Cardiac septum (tissue), 1 donor: Measurements from ENCODE around the gene DACT3. TPM values are rescaled to one million over a fixed set of nuclear protein-coding genes. Genes with fewer than 3 reads are reported as not detected.

Experiments
- DNase-seq: peaks from one replicate; pipeline ENCODE4 v3.0.0-alpha.2; 2020; ENCODE audit warnings: low spot score
- intact Hi-C: fragments of 100-400 bp; cut with DNase I; formaldehyde crosslinking; loops from one replicate; pipeline ENCODE4 v1.14.0; 2022
- microRNA-seq: library from miRNA; unstranded; fragments of <30 nt; microRNA quantifications from one replicate; pipeline ENCODE4 v1.2.0, GENCODE V29; 2020
- total RNA-seq: library from RNA; stranded (reverse); fragmentation: NEBNext Ultra II Directional; extraction: Animal tissue kit (Norgen Biotek cat#: 25700); gene quantifications from one replicate; pipeline ENCODE4 v1.2.1, GENCODE V29; 2021
- donor health status: DM: no; HTN: no; CAD: no.

The DACT3 gene
- total RNA-seq, 1 donor from 2014 or later: 23.8 TPM

DNA sequence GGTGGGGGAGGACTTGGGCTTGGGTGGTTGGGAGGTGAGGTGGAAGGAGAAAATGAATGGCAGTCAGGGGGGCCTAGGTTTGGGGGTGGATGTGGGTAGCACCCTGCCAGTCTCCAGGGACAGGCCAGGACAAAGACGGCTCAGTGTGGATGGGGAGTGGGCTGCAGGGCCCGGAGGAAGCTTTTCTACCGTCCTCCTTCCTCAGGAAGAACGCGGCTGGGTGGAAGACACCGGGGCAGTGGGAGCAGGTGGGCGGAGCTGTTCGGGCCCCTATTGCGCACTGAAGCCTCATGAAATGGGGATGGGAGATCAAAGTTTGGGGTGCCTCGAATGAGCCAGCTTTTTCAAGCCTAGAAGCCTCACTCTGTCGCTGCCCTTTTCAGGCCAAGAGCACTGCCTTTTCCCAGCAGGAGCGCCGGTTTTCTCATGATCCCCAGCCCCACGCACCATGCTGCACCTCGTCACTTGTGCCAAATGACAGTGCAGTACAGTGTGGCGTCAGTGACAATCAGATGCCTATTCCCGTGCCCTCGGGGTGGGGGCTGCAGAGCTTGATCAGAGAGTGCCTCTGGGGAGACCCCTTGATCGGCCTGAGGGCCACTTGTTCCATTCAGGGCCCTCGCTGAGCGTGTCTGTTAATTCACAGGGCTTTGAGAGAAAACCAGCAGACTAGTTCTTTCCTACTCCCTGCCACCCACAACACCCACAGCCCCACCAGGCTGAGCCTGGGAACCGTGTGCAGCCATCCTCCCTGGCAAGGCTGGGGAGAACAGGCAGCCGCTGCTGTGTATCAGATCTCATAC, 58.4 kb downstream of the DACT3 start:
- intact Hi-C loops: no loop called here
- DNase-seq: no peak

DNA sequence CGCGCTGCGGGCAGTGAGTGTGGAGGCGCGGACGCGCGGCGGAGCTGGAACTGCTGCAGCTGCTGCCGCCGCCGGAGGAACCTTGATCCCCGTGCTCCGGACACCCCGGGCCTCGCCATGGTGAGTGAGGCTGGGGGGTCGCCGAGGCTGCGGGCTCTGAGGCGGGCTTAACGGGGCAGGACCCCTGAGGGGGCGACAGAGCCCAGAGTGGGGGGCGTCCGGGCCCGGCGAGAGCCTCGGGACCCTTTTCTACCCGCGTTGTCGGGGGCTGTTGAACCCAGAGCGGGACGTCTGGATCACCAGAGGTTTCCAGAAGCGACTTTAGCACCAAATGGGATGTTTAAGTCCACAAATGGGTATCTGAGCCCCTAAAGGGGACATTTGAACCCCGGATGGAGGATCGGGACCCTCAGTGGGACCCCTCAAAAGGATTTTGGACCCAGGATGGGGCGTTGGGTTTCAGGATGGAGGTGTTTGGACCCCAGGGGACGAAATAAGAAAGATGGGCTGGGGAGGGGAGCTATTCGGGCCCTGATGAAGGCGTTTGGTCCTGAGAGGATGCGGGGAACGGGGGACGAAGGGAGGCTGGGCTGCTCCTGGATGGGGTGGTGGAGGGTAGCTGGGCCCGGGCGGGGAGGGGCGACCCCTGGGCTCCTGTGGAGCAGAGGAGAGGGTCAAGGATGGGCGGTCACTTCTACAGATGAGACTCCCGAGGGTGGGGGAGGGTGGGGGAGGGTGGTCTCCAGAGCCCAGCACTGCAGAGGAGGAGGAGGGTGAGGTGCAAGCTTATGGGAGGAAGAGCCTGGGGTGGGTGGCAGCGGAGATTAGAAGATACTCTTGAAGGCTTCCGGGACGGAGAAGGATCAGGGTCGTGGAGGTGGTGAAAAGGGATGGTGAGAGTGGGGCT, 59.4 kb downstream of the DACT3 start, which contains the start of gene CALM3:
Gene CALM3, plus strand, starts transcription at position 13 of the 907 bp plus-strand sequence. Its CDS starts 105 bp downstream, at position 118.
- intact Hi-C loops: no loop called here
- DNase-seq: no peak

DNA sequence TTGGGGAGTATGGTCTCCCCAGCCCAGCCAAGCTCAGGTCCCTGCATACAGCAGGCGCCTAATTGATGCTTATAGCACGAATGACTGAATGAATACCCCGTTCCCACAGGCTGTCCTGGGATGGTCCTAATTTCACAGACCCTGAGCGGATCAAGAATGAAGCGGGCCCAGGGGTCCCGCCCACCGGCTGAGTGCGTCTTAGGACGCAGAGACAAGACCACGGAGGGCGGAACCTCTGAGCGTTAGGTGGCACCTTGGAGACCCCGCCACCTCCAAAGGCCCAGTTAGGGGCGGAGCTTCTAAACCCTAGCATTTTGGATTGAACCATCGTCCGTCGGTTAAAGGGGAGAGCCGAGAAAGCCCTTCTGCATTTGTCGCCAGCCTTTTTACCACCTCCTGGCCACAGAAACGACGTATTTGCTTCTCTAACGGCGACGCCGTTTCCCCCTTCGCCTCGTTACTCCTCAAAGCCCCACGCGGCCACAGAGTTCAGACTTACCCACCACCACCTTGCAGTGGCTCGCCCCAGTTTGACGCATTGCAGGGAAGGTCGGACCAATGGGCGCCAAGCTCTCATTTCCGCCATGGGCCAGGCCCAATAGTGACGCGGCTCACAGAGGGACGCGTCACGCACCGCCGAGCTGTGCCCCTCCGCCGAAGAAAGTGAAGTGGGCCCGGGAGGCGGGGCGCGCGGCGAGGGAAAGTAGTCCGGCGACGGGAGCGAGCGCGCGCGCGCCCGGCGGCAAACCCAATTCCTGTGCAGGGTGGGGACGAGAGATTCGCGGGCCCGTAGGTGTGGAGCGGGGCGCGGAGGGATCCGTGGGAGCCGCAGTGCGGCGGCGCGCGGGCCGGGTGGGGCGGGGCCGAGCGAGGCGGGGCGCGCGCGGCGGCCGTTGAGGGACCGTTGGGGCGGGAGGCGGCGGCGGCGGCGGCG, 60.3 kb downstream of the DACT3 start:
- peak; percentile 98 for DNase-seq
- intact Hi-C loops: no loop called here

DNA sequence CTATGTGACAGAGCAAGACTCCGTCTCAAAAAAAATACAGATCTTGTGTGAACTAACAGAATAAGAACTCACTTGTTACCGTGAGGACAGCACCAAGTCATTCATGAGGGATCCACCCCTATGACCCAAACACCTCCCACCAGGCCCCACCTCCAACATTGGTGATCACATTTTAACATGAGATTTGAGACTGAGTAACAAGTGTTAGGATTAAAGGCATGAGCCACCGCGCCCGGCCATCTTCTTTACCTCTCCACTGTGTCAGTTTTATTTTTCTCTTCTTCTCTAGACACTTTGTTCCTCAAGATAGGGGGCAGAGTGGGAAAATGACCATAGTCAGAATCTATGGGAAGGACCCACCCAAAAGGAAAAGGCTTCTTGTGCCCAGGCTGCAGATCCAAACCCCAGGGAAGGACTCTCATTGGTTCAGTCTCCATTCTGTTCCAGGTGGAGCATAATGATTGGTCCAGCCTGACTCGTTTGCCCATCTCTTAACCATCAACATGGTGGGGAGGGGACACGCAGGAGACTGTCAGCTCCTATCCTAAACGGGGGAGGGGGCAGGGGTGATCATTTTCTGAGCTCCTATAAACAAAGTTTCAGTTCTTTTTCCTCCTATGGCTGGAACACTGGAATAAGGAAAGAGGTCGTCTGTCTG, 61.1 kb downstream of the DACT3 start:
- DNase-seq: no peak
- intact Hi-C loops: no loop called here

DNA sequence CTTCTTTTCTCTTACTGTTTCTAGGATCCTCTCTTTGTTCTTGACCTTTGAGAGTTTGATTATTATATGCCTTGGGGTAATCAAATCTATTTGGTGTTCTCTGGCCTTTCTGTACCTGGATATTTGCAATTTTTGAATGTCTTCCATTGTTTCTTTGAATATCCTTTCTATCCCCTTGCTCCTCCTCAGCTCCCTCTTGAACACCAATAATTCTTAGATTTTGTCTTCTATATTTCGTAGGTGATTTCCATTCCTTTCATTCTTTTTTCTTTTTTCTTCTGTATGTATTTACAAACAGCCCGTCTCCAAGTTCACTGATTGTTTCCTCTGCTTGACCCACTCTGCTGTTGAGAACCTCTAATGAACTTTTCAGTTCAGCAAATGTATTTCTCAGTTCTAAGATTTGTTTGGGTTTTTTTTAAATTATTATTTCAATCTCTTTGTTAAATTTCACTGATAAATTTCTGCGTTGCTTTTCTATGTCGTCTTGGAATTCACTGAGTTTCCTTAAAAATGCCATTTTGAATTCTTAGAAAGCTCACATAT, 62.5 kb downstream of the DACT3 start:
- DNase-seq: no peak
- intact Hi-C loops: no loop called here

Small RNAs within 50 kb of the gene (microRNA-seq; reads per million reads assigned to microRNA genes)
- gene MIR320E: 4.9 reads per million, percentile 5 among the genes with 10 or more reads in this experiment

Other genes starting within 250 kb of the DACT3 start
- 34.2 TPM for gene CCDC8, start 247.6 kb downstream of the DACT3 start, total RNA-seq
- gene PNMA8C, start 232.2 kb downstream of the DACT3 start, total RNA-seq: 0.16 TPM
- 11.1 TPM for gene PNMA8A, start 189.6 kb downstream of the DACT3 start, total RNA-seq
- 0.75 TPM for gene PNMA8B, start 165.3 kb downstream of the DACT3 start, total RNA-seq
- gene CALM3, start 59.9 kb downstream of the DACT3 start, total RNA-seq: 271 TPM
- gene PTGIR, start 36.1 kb downstream of the DACT3 start, total RNA-seq: 8.6 TPM
- gene GNG8, start 25.0 kb downstream of the DACT3 start, total RNA-seq: not detected
- 13.3 TPM for gene PRKD2, start 55.9 kb upstream of the DACT3 start, total RNA-seq
- gene FKRP, start 84.9 kb upstream of the DACT3 start, total RNA-seq: 24.2 TPM
- 54.2 TPM for gene STRN4, start 85.3 kb upstream of the DACT3 start, total RNA-seq
- gene SLC1A5, start 127.4 kb upstream of the DACT3 start, total RNA-seq: 6.8 TPM
- 77.3 TPM for gene AP2S1, start 189.7 kb upstream of the DACT3 start, total RNA-seq
- 93.0 TPM for gene ARHGAP35, start 199.8 kb upstream of the DACT3 start, total RNA-seq